Endodermal cell (in vitro differentiated cells): ENCODE measurements around the gene FRS2. TPM values are rescaled to one million over a fixed set of nuclear protein-coding genes. Genes with fewer than 3 reads are reported as not detected.

ENCODE experiments used
- DNase-seq: peaks from one replicate; pipeline ENCODE4 v3.0.0-alpha.2; 2017
- H3K27ac ChIP-seq: 2 replicates; pipeline ENCODE4 v1.5.1; 2013; ENCODE audit warnings: mild to moderate bottlenecking, low read depth, low read length, moderate library complexity
- H3K27me3 ChIP-seq: 2 replicates; pipeline ENCODE4 v1.6.1; 2013; ENCODE audit warnings: mild to moderate bottlenecking, low read length, moderate library complexity; ENCODE audit not compliant: insufficient read depth, control insufficient read depth, poor library complexity, severe bottlenecking
- H3K36me3 ChIP-seq: 2 replicates; pipeline ENCODE4 v1.7.0; 2013; ENCODE audit warnings: mild to moderate bottlenecking, low read length, moderate library complexity; ENCODE audit not compliant: control insufficient read depth, insufficient read depth
- H3K4me1 ChIP-seq: one replicate; pipeline ENCODE4 v1.7.0; 2013; ENCODE audit warnings: low read length; ENCODE audit not compliant: control insufficient read depth, insufficient read depth
- H3K4me3 ChIP-seq: 2 replicates; pipeline ENCODE4 v1.5.1; 2013; ENCODE audit warnings: mild to moderate bottlenecking, low read length, moderate library complexity
- H3K9ac ChIP-seq: 2 replicates; pipeline ENCODE4 v1.6.1; 2013; ENCODE audit warnings: mild to moderate bottlenecking, low read length, moderate library complexity; ENCODE audit not compliant: poor library complexity, severe bottlenecking; ENCODE audit errors: extremely low read depth
- H3K9me3 ChIP-seq: 2 replicates; pipeline ENCODE4 v1.6.1; 2013; ENCODE audit warnings: mild to moderate bottlenecking, low read length, moderate library complexity; ENCODE audit not compliant: control insufficient read depth
- H3K27ac Mint-ChIP-seq: 2 replicates; pipeline ENCODE4 v1.8.0; 2020; ENCODE audit warnings: mixed read lengths
- H3K27me3 Mint-ChIP-seq: 2 replicates; pipeline ENCODE4 v1.8.0; 2021; ENCODE audit warnings: mild to moderate bottlenecking, mixed read lengths; ENCODE audit not compliant: insufficient read depth
- H3K36me3 Mint-ChIP-seq: 2 replicates; pipeline ENCODE4 v1.8.0; 2020; ENCODE audit warnings: low read depth, mixed read lengths
- H3K4me1 Mint-ChIP-seq: 2 replicates; pipeline ENCODE4 v1.8.0; 2020; ENCODE audit warnings: mixed read lengths
- H3K4me3 Mint-ChIP-seq: 2 replicates; pipeline ENCODE4 v1.8.0; 2020; ENCODE audit warnings: mild to moderate bottlenecking, moderate library complexity, mixed read lengths
- H3K9me3 Mint-ChIP-seq: 2 replicates; pipeline ENCODE4 v1.8.0; 2020; ENCODE audit warnings: mild to moderate bottlenecking, mixed read lengths
- WGBS, 2 experiments: methylation state at CpG; one replicate each; pipeline versions ENCODE4 v1.1.5 to v1.1.7; 2013; ENCODE audit warnings: missing lambda C conversion rate in 2 of 2, mixed read lengths in 1 of 2; ENCODE audit not compliant: insufficient coverage in 1 of 2, insufficient read length in 1 of 2; 5-methylcytosine and 5-hydroxymethylcytosine counted together
- total RNA-seq, 2 donors: library from RNA; stranded (reverse); fragmentation: NEBNext Ultra II Directional in 1 of 2; extraction: Animal tissue kit (Norgen Biotek cat#: 25700) in 1 of 2; gene quantifications; 2 replicates in 1 of 2; 3 replicates in 1 of 2; pipeline ENCODE4 v1.2.1, GENCODE V29; 2021
- TF ChIP-seq, protein P1 (sequence below): fragments of 200-600 bp; sonication (generic); conservative IDR thresholded peaks from 2 replicates; pipeline ENCODE4 v1.5.0; 2021; ENCODE audit warnings: antibody characterized with exemption, mild to moderate bottlenecking

Gene FRS2
- total RNA-seq, 2 donors from 2014 or later: 63.1 to 65.8 TPM

DNA sequence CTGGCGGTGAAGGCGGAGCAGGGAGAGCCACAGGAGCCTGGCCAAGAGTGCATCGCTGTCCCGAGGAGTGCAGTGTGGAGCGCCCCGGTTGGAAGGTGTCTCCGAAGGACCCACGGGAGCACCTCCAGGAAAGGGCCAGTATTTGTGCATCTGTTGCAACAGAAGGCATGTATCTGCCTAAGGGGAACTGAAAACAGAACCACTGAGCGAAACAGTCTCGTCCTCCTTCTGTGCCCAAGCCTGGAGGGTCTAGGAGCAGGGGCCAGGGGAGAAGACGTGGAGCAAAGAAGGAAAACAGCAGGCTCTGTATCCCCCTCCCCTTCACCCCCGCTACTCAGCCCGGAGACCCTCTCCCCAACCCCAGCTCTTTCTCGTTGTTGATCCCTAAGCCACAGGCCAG is 145.8 kb downstream of the FRS2 start:
- Mint-ChIP-seq H3K9me3 (no peaks in the 10 kb centered on the region), H3K4me1 (peaks cover 2% of the 10 kb centered on the region), H3K27me3 (no peaks in the 10 kb centered on the region), H3K4me3 (no peak overlapping the region), H3K27ac (no peak overlapping the region), H3K36me3 (no peaks in the 10 kb centered on the region)
- H3K27me3 ChIP-seq: no peaks in the 10 kb centered on the region
- H3K4me3 ChIP-seq: no peak overlapping the region
- H3K9ac ChIP-seq: no peak overlapping the region
- WGBS, 2 experiments: 88 to 91% methylated on average over 11 to 12 of the region's 14 CpGs
- no peak overlapping the region for H3K27ac ChIP-seq
- no peak for DNase-seq
- TF ChIP-seq, protein P1, sequence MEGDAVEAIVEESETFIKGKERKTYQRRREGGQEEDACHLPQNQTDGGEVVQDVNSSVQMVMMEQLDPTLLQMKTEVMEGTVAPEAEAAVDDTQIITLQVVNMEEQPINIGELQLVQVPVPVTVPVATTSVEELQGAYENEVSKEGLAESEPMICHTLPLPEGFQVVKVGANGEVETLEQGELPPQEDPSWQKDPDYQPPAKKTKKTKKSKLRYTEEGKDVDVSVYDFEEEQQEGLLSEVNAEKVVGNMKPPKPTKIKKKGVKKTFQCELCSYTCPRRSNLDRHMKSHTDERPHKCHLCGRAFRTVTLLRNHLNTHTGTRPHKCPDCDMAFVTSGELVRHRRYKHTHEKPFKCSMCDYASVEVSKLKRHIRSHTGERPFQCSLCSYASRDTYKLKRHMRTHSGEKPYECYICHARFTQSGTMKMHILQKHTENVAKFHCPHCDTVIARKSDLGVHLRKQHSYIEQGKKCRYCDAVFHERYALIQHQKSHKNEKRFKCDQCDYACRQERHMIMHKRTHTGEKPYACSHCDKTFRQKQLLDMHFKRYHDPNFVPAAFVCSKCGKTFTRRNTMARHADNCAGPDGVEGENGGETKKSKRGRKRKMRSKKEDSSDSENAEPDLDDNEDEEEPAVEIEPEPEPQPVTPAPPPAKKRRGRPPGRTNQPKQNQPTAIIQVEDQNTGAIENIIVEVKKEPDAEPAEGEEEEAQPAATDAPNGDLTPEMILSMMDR: no peak
- no peaks in the 10 kb centered on the region for H3K36me3 ChIP-seq
- no peaks in the 10 kb centered on the region for H3K9me3 ChIP-seq
- no peaks in the 10 kb centered on the region for H3K4me1 ChIP-seq

DNA sequence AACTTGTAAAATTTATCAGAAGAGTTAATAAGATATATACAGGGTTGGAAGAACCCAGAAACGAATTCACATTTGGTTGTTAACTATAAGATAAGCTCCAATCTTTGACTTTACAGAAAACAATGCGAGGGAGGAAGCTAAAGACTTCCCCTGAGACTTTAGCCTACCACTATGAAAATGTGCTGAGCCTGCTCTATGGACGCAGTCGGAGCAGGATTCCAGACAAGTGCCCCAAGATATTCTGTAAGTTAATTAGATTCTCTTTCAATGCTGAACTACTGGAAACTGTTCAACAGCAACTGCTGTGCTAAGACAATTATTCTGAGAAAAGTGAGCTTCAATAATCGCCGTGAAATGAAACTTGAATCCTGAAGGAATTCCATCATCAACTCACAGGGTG is 148.9 kb downstream of the FRS2 start:
- no peak overlapping the region for H3K27ac Mint-ChIP-seq
- no peaks in the 10 kb centered on the region for H3K9me3 Mint-ChIP-seq
- no peak overlapping the region for H3K4me3 Mint-ChIP-seq
- 79 to 80% methylated on average over 5 to 6 of the region's 6 CpGs for WGBS, 2 experiments
- H3K27me3 Mint-ChIP-seq: no peaks in the 10 kb centered on the region
- Histone ChIP-seq H3K9ac (no peak overlapping the region), H3K9me3 (no peaks in the 10 kb centered on the region), H3K4me1 (no peaks in the 10 kb centered on the region), H3K4me3 (no peak overlapping the region), H3K27me3 (no peaks in the 10 kb centered on the region), H3K36me3 (no peaks in the 10 kb centered on the region), H3K27ac (no peak overlapping the region)
- peaks cover 2% of the 10 kb centered on the region for H3K4me1 Mint-ChIP-seq
- TF ChIP-seq, protein P1: no peak
- no peaks in the 10 kb centered on the region for H3K36me3 Mint-ChIP-seq
- DNase-seq: no peak

DNA sequence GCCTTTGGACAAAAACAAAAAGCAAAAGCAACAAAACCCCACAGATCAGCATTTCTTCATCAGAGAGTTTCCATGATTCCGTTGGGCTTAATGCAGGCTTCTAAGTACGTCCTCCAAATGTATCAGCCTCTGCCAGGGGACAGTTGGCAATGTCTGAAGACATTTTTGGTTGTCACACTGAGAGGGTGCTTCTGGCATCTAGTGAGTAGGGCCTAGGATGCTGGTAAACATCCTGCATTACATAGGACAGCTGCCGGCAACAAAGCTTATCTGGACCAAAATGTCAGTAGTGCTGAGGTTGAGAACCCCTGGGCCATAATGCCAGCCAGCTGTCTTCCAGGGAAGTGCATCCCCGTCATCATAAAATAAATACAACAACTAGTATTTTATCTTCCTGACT is 149.9 kb downstream of the FRS2 start:
- Histone ChIP-seq H3K27me3 (no peaks in the 10 kb centered on the region), H3K9me3 (no peaks in the 10 kb centered on the region), H3K36me3 (no peaks in the 10 kb centered on the region), H3K4me1 (no peaks in the 10 kb centered on the region), H3K27ac (no peak overlapping the region), H3K4me3 (no peak overlapping the region), H3K9ac (no peak overlapping the region)
- Mint-ChIP-seq H3K36me3 (no peaks in the 10 kb centered on the region), H3K27ac (no peak overlapping the region), H3K27me3 (no peaks in the 10 kb centered on the region), H3K4me3 (no peak overlapping the region), H3K9me3 (no peaks in the 10 kb centered on the region), H3K4me1 (peaks cover 2% of the 10 kb centered on the region)
- TF ChIP-seq, protein P1: no peak
- WGBS, 2 experiments: 89 to 93% methylated on average over 3 to 4 of the region's 4 CpGs
- no peak for DNase-seq
